ENCODE results near the gene DKC1.

Gene DKC1

GRCh38 chrX:154818916-154819770, 56.5 kb downstream of the DKC1 start:
- no peaks in the 10 kb centered on the region for H3K9me3 ChIP-seq (ENCODE audit: control insufficient read depth, insufficient read depth, low read length)

DNA sequence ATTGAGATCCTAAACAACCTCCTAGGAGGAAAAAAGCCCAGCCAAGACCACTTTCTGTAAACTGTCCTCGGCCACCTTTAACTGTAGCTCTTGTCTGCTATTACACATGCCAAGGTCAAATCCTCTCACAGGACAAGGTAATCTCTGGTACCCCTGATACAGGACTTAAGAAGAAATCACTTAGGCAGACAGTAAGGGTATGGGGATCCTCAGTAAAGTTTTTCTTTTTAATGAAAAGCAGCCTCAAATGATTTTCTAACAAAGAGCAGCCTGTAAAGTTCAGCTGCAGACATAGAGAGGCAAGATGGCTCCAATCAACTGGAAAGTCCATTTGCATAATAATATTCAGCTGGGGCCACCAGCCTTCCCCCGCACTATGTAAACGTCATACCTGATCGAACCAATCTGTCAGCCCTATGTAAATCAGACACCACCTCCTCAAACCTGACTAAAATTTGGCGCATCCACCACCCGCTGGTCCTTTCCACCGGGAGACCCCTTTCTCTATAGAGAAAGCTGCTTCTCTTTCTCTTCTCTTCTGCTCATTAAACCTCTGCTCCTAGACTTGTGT, 57.2 kb downstream of the DKC1 start:
- H3K4me1 ChIP-seq (ENCODE audit: control insufficient read depth, low read length), result peaks cover 18% of the 10 kb centered on the region
- no peaks in the 10 kb centered on the region for H3K9me3 ChIP-seq (ENCODE audit: control insufficient read depth, insufficient read depth, low read length)
- H3K79me2 ChIP-seq (ENCODE audit: control insufficient read depth, low read length), result no peaks in the 10 kb centered on the region
- no peak for TF ChIP-seq CTCF (IDR thresholded peaks at IDR 0.05; ENCODE audit: low read depth, low read length, poor library complexity, severe bottlenecking)
- TF ChIP-seq EZH2phosphoT487 (IDR thresholded peaks at IDR 0.05; ENCODE audit: borderline replicate concordance, low read length), result no peak
- H3K4me3 ChIP-seq (ENCODE audit: low read length), result peak overlapping the region; percentile 55
- no peaks in the 10 kb centered on the region for H3K9me2 ChIP-seq (replicated peaks; ENCODE audit: control insufficient read depth, low read length)
- H3K4me2 ChIP-seq (ENCODE audit: low read length), result peak overlapping the region; percentile 62
- no peaks in the 10 kb centered on the region for H3K36me3 ChIP-seq (ENCODE audit: control insufficient read depth, low read length)
- no peaks in the 10 kb centered on the region for H3K27me3 ChIP-seq (ENCODE audit: control insufficient read depth, low read length)
- H3F3A ChIP-seq (ENCODE audit: control insufficient read depth, insufficient read depth), result no peaks in the 10 kb centered on the region
- H4K20me1 ChIP-seq (ENCODE audit: control insufficient read depth, insufficient read depth, low read depth, low read length), result no peaks in the 10 kb centered on the region
- peak overlapping the region; percentile 51 for H3K27ac ChIP-seq (ENCODE audit: low read depth, low read length)

More at GRCh38 chrX:154818916-154819770, 56.5 kb downstream of the DKC1 start:
- peak overlapping the region; percentile 55 for H3K4me3 ChIP-seq (ENCODE audit: low read length)
- H3K4me1 ChIP-seq (ENCODE audit: control insufficient read depth, low read length), result peaks cover 18% of the 10 kb centered on the region
- H3K27me3 ChIP-seq (ENCODE audit: control insufficient read depth, low read length), result no peaks in the 10 kb centered on the region
- H3K9me2 ChIP-seq (replicated peaks; ENCODE audit: control insufficient read depth, low read length), result no peaks in the 10 kb centered on the region
- no peaks in the 10 kb centered on the region for H3K36me3 ChIP-seq (ENCODE audit: control insufficient read depth, low read length)
- peak overlapping the region; percentile 51 for H3K27ac ChIP-seq (ENCODE audit: low read depth, low read length)
- H3F3A ChIP-seq (ENCODE audit: control insufficient read depth, insufficient read depth), result no peaks in the 10 kb centered on the region
- H3K4me2 ChIP-seq (ENCODE audit: low read length), result peak overlapping the region; percentile 62
- TF ChIP-seq CTCF (IDR thresholded peaks at IDR 0.05; ENCODE audit: low read depth, low read length, poor library complexity, severe bottlenecking) (no peak), EZH2phosphoT487 (IDR thresholded peaks at IDR 0.05; ENCODE audit: borderline replicate concordance, low read length) (no peak)
- H4K20me1 ChIP-seq (ENCODE audit: control insufficient read depth, insufficient read depth, low read depth, low read length), result no peaks in the 10 kb centered on the region
- no peaks in the 10 kb centered on the region for H3K79me2 ChIP-seq (ENCODE audit: control insufficient read depth, low read length)

DNA sequence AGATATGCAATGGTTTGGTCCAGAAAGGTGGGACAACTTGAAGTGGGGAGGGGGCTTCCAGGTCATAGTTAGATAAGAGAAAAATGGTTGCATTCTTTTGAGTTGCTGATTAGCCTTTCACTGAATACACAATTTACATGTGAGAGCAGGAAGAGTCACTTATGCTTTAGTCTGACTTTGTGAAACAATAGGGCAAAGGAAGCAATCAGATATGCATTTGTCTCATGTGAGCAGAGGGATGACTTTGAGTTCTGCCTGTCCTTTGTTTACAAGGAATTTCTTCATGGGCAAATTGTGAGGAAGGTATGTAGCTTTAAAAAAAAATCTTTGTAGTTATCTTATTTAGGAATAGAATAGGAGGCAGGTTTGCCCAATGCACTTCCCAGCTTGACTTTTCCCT, 58.9 kb downstream of the DKC1 start:
- peaks cover 18% of the 10 kb centered on the region for H3K4me1 ChIP-seq (ENCODE audit: control insufficient read depth, low read length)
- no peaks in the 10 kb centered on the region for H3K9me3 ChIP-seq (ENCODE audit: control insufficient read depth, insufficient read depth, low read length)
- H3K4me2 ChIP-seq (ENCODE audit: low read length), result no peak overlapping the region
- H3K36me3 ChIP-seq (ENCODE audit: control insufficient read depth, low read length), result no peaks in the 10 kb centered on the region
- no peaks in the 10 kb centered on the region for H3F3A ChIP-seq (ENCODE audit: control insufficient read depth, insufficient read depth)
- H3K9me2 ChIP-seq (replicated peaks; ENCODE audit: control insufficient read depth, low read length), result no peaks in the 10 kb centered on the region
- H3K27me3 ChIP-seq (ENCODE audit: control insufficient read depth, low read length), result no peaks in the 10 kb centered on the region
- H4K20me1 ChIP-seq (ENCODE audit: control insufficient read depth, insufficient read depth, low read depth, low read length), result no peaks in the 10 kb centered on the region
- H3K4me3 ChIP-seq (ENCODE audit: low read length), result no peak overlapping the region
- TF ChIP-seq CTCF (IDR thresholded peaks at IDR 0.05; ENCODE audit: low read depth, low read length, poor library complexity, severe bottlenecking), result no peak
- no peak for TF ChIP-seq EZH2phosphoT487 (IDR thresholded peaks at IDR 0.05; ENCODE audit: borderline replicate concordance, low read length)
- H3K79me2 ChIP-seq (ENCODE audit: control insufficient read depth, low read length), result no peaks in the 10 kb centered on the region
- H3K27ac ChIP-seq (ENCODE audit: low read depth, low read length), result no peak overlapping the region
